Skeletal muscle cell (primary cell): ENCODE measurements around the gene RAB11FIP5.
"Not testable (repeated sequence)": the region's sequence is repeated elsewhere in the genome, so short reads cannot be mapped to it uniquely, and the experiment has no call there.

ENCODE experiments used
- DNase-seq: peaks from one replicate; pipeline ENCODE4 v3.0.0-alpha.2; 2010; ENCODE audit warnings: low read depth
- H3K4me3 ChIP-seq: 2 replicates; pipeline ENCODE4 v1.5.1; 2011; ENCODE audit warnings: low read depth, mild to moderate bottlenecking, control low read depth, low read length, moderate library complexity

RAB11FIP5 gene

DNA sequence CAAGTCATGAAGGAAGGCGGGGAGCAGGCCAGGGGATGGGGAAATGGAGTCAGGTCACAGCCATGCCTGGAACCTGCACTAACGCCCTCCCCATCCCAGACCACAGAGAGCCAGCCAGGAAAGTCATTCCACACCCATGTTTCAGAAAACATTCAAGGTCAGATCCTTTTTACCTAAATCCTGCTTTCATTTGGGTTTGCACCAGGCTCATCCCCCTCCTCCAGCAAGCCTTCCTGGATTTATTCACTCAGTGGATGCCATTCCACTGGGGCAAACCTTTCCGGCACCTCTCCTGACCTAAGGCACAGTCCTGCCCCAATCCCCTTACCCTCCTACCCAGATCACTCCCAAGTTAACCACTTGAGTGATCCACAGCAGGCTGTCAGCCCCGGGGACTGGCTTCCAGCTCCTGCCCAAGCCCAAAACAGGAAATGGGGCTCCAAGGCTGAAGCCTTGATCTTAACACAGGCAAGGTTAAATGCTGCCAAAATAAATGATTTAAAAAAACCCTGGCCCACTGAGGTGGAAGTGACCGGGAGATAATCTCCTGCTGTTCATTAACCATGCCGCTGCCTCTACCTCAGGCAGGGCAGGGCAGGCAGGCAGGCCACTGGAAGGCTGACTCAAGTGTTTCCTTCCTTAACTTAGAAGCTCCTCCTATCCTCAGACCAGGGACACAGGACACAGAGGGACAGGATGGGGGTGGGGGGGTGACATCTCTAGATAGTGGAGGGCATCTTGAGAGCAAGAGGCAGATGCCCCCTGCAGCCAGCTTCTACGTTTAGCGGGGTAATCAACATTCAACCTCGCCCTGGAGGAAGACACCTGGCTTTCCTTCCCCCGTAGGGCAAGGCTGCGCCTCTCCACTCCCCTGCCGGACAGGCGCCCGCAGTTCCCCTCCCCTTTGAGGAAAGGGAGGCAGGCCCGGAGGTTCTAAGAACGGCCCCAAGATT, 1.4 kb downstream of the RAB11FIP5 start:
- peak overlapping the region; percentile 76 for H3K4me3 ChIP-seq
- no peak for DNase-seq

DNA sequence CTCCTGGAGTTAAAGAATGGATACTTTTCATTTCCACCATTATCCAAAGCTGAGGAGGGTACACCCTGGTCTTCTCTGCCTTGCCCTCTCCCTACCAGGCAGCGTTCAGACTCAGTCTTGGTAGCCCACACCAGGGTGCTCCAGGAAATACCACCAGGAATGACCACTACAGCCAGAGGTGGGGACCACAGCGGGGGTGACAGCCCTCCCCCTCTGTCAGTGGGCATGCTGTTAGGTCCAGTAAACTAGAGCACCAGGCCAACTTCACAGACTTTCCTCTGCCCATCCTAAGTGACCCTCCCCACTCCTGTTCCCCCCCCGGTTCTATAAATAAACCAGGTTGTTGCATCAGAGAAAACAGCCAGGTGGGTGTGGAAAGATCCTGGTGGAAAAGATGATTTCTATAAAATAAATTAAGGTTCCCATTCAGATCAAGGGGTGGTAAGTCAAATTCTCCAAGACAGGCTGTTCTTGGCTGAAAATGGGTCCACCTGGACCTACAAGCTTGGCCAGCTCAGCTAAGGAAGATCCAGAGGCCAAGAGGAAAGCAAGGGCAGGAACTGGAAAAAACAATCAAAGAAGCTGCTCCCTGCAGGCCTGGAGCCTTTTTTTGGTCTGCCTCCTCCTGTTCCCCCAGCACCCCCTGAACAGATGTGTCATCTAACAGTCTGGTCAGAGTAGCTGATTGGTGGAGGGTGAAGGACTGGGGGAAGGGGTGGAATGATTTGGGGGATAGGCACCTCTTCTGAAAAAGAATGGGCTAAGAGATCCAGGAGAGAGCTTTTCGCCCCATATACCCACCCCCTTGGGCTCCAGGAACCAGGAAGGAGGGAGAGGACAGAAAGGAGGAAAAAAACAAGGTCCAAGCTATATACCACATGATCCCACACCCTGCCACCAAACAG, 2.3 kb downstream of the RAB11FIP5 start:
- peak overlapping the region; percentile 76 for H3K4me3 ChIP-seq
- DNase-seq = no peak

DNA sequence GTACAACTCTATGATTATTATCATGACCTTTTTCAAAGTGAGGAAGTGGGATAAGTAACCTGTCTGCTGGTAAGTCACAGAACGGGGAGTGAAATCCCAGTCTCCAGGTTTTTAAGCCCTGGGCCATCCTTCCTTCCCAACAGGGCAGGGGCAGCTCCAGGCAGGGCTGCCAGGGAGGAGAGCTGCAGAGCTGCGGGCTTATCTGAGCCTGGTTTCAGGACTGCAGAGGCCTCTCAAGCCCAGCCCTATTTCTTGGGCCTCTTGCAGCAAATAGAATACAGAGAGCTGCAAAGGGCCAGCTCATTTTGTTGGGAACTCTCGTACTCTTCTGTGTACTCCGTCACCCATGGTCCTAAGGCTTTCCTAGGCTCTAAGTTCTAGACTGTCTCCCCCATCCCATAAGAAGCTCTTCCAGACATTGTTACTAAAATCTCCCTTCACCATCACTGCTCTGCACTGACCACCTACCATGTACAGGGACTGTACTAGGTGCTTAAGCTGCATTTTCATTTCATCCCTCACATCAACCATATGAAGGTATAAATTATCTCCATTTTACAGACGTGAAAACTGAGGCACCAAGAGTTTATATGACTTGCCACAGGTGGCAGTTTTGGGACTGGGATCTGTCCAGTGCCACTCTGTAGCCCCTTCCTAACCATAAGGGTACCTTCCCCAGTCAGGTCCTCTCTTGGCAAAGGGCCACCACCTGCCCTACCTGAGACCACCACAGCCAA, 3.1 kb downstream of the RAB11FIP5 start:
- H3K4me3 ChIP-seq = no peak overlapping the region

DNA sequence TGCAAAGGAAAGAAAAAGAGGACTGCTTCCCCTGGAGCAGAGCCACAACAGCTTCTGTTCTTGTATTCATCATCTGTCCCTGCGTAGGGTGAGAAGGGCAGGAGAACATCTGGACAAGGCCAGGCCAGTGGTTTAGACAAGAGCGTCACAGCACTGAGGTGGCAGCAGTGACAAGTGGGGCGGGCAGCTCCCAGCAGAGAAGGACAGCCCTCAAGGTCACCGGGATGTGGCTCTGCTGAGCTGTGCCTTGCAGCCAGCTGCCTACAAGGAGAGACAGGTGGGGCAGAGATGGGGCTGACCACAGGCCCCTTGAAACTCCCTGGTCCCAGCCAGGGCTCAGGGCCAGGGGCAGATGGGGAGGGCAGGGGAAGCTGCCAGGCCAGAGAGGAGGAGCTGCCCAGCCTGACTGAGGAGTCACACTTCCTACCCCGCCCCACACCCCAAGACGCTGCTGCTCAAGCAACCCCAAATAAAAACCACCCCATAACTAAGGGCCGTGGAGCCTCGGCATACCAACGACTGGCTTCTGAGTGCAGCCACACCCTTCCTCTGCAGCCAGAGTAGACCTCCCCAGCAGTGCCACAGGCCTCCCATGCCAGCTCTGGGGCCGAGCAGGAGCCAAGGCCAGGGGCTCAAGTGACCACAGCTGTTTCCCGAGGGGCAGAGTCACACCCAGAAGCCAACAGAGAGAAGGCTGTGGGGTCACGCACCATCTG, 5.4 kb downstream of the RAB11FIP5 start:
- no peak for DNase-seq
- H3K4me3 ChIP-seq = no peak overlapping the region

More for the DNA sequence above, 3.1 kb downstream of the RAB11FIP5 start:
- no peak for DNase-seq

DNA sequence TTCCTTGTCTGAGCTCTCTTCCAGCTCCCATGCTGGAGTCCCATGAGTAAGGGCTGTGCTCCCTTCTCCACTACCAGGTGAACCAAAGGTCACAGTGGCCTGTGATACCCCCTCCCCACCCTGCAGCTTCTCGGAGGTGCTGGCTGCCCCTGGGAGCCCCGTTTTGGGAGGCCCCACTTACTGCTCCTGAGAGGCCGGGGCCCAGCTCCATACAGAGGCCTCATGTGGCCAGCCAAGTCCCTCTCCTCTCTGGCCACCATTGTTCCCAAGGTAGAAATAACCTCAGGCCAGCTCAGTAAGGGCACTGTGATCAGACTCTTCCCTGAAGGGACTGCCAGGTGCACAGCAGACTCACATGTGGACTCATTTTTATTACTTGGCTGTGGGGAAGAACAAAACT, 6.0 kb downstream of the RAB11FIP5 start:
- H3K4me3 ChIP-seq = no peak overlapping the region
- DNase-seq = no peak

DNA sequence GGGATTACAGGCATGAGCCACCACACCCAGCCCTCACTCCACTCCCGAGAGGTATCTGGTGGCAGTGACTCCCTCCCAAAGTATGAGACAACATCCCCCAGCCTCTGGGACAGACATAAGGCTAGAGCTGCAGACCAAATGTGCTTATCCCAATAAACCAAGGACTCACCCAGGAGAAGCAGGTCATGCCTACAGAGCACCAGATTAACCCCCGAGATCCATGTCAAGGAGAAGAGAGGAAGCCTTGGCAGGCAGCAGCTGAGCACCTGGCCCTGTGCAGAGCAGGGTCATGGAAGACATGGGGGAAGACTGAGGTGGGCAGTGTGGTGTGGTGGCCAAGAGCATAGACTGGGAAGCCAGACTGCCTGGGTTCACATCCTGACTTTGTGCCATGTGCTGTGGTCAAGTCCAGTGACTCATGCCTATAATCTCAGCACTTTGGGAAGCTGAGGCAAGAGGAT, 7.2 kb downstream of the RAB11FIP5 start:
- H3K4me3 ChIP-seq = no peak overlapping the region
- no peak for DNase-seq

DNA sequence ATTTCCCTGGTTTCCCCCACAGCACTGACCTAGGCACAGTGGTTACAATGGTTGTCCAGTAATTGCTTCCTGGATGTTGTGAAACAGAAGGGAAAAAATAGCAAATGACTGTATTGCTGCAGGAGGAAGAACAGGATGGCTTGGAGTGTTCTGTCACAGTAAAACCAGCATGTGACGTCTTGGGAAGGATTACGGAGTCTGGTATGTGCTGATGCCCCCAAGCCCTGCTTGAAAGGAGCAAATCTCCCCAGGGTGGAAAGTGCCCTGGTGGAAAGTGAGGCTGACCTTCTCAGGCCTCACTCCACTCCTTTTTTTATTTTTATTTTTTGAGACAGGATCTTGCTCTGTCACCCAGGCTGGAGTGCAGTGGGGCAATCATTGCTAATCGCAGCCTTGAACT, 7.8 kb downstream of the RAB11FIP5 start:
- DNase-seq = no peak

DNA sequence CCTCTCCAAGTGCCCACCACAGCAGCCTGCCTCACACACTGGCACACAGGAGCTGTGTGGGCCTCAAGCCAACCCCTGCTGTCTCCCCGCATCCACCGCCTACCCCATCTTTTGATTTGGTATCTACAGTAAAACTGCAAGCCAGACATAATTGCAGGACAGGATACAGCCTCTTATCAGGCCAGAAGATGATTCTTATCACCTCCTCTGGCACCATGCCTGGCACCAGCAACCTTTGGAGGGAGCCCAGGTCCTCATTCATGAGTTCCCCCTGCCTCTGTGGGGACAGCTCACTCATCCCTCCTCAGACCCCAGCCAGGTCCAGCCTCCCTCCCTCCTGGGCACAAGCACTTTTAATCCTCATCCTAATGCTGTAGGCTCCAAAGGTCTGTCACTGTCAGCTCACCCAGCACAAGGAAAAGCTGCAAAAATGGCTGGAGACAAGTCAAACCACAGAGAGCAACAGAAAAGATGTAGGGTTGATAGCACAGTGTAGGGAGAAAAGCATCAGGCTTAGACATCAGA, 9.7 kb downstream of the RAB11FIP5 start:
- H3K4me3 ChIP-seq = no peak overlapping the region
- DNase-seq = no peak

More for the DNA sequence above, 7.8 kb downstream of the RAB11FIP5 start:
- no peak overlapping the region for H3K4me3 ChIP-seq

DNA sequence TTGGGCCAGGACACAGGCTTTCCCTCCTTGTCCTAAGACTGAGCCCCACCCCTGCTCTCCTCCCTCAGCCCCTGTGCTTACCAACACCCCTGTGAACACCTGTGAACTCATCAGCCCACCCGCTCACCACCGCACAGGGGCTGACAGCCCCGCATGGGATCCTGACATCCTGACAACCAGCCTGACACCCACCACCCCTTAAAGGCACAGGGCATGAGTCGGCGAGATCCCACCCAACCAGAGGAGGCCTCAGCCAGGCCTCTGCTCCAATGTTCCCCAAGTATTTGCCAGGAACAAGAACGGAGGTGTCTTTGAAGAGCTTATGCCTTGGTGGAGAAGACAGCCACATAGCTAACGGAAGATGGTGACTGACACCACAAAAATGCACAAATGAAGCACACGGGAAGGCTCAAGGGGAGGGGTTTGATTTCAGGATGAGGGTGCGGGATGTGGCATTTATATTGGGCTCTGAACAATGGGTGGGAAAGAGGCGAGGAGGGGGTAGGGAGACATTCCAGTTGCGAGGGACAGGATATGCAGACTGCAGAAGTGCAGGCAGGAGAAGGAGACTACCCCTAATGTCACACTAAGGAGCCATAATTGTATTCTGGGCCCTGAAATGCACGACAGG, 11.0 kb downstream of the RAB11FIP5 start:
- no peak overlapping the region for H3K4me3 ChIP-seq
- DNase-seq = no peak

DNA sequence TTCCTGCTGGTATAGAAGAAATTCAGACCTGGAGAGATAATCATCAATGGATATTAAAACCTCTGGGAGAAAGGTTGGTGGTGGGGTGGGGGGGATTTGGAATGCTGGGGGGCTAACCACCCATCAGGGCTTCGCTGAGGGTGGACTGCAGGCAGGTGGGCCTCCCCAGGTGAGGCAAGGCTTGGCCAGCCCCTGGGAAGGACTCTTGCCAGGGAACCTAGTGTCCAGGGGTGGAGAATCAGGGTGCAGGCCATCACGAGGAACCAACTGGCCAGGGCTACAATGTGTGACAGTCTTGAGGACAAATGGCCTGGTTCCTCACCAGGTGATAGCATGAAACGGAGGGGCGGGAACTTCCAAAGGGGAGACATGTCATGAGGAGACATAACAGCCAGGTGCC, 11.8 kb downstream of the RAB11FIP5 start:
- H3K4me3 ChIP-seq = no peak overlapping the region
- no peak for DNase-seq

DNA sequence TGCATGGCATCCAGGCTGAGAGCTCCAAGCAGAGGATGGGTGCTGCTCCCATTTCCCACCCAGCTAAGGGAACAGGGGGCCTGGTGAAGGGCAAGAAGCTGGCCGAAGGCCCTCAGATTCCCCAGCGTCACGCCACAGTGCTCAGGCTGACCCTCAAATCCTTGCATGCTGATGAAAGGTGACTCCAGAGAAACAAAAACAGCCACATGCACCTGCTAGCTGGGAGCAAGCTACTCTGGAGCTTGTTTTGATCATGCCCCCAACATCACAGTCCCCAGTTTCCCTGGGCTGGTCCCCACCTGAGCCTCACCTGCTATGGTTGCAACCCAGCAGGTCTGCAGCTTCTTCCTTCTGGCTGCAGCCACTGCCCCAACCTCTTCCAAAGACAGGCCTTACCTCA, 13.3 kb downstream of the RAB11FIP5 start:
- no peak overlapping the region for H3K4me3 ChIP-seq
- no peak for DNase-seq

DNA sequence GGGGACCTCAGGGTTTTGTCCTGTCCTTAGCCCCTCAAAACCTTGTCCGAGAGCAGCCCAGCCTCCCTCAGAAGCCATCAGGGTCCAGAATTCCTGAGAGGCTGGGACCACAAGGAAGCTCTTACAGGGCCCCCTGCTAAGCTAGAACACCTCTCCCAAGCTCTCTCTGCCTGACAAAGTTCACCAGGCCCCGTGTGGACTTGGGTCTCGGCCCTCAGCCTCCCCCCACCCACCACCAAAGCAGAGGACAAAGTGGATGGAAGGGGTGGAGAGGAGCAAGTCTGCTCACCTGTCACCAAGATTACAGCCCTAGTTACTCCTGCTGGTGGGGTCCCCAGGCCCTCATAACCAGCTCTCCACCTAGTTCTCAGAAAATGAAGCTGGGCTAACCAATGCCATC, 16.8 kb downstream of the RAB11FIP5 start:
- H3K4me3 ChIP-seq = no peak overlapping the region
- no peak for DNase-seq

DNA sequence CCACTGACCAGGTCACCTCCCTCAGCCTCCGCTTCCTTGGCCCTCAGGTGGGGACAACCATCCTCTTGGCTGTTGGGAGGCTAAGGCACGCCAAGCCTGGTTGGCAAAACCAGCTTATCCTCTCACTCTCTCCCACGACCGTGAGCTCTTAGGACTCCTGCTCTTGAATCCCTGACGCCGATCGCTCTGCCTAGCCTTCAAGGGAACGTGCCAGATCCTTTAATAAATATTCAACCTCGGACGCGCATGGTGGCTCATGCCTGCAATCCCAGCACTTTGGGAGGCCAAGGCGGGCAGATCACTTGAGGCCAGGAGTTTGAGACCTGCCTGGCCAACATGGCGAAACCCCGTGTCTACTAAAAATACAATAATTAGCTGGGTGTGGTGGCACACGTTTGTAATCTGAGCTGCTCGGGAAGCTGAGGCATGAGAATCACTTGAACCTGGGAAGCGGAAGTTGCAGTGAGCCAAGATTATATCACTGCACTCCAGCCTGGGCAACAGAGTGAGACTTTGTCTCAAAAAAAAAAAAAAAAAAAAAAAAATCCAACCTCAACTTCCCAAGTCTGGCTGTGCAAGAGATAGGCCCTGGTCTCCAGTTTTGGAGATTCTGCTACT, 19.0 kb downstream of the RAB11FIP5 start:
- not testable (repeated sequence) for DNase-seq, H3K4me3 ChIP-seq

DNA sequence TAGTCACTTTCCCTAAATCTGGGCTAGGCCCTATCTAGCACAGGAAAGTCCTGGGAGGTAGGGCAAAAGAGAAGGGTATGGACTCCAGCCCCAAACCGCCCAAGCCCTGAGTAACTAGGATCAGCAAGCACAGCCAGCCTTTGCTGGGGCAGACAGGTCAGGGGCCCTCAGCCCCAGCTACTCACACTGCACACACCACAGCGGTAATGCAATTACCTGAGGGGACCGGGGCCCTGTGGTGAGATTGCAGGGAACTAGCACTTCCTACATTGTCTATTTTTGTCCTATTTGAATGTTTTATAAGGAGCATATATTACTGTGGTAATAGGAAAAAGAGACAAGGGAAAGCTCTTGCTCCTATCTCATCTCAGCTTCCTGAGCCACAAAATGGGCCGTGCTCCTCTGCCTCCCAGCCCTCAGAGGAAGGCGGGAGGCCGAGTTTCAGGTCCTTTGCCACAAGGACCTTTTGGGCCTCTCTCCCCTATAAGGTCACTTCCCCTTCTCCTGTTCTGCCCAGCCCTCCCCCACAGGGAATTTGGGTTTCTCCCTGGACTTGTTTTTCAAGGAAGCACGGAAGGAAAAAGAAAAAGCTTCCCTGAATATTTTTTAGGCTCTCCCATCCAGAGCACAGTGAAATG, 20.5 kb downstream of the RAB11FIP5 start:
- H3K4me3 ChIP-seq = no peak overlapping the region
- DNase-seq = no peak

DNA sequence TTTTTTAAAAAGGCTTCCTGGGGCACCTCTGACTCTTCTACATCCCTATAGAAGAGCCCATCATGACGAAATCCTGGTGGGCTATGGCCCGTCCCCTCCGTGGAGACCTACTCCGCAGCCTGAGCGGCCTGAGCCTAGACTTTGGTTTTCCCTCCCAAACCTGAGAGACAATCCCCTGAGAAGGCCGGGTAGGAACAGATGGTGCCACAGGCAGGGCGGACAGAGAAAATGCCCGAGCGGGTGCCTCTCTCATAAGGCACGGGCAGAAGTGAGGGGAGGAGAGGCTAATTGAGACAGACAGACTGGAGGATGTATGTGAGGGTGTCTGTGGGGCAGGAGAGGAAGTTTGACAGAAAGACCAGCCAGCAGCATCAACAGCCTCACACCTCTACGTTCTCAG, 21.1 kb downstream of the RAB11FIP5 start:
- H3K4me3 ChIP-seq = no peak overlapping the region
- DNase-seq = no peak

DNA sequence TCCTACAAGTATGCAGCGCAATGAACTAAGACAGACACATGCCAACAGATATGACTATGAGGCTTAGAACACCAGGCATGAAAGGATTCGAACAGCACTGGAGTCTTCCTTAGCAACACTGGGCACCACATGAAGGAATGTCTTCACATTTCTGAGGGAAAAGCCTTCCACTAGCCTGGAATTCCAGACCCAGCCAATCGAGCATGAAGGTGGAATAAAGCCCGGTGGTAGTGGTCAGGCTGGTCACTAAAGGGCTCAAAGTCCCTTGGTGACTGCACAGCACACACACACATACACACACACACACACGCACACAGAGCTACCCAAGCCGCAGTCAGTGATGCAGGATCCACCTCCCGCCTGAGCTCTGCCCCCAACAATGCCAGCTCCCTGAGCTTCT, 21.6 kb downstream of the RAB11FIP5 start:
- no peak for DNase-seq
- no peak overlapping the region for H3K4me3 ChIP-seq

DNA sequence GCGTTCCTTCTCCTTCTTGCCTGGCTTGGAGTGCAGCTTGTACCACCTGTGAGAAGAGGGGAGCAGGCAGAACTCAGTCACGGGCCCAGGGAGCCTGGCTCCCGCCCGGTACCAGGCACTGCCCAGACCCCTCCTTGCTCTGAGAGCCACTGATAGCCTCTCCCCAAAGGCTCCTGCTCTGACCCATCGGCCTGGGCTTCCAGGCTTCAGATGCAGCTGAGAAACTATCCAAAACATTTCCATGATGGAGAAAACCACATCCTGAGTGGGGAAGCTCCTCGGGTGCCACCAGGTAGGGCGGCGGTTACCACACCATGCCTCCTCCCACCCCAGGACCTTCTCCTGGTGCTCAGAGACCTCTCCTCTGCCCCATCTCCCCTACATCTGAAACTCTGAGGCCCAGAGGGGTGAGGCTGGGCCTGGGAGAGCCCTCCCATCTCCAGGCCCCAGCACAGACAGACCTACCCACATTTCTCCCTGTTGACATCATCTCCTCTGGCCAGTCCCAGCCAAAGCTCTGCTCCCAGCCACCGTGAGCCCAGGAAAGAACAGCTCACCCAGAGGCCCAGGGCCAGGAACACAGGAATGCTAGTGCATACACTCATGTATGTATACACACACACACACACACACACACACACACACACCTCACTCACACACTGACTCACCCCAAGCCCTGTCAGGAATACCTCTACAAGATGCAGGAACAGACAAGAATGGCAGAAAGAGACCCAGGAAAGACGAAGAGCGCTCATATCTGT, 23.3 kb downstream of the RAB11FIP5 start:
- no peak overlapping the region for H3K4me3 ChIP-seq
- peak; percentile 98 for DNase-seq
